HUDEP-2 (cell line): ENCODE data around the gene GRM7.

Source experiments
- DNase-seq, 76 experiments: peaks; one replicate each; lab custom pipeline; 2025; ENCODE audit not compliant: unreplicated experiment in 76 of 76; lab: John Stamatoyannopoulos, UW

Gene GRM7

GRCh38 chr3:6965881-6966280 is 105.0 kb downstream of the GRM7 start:
- no peak for DNase-seq

- no peak for DNase-seq
Measured at GRCh38 chr3:6971933-6972332, 111.0 kb downstream of the GRM7 start.

GRCh38 chr3:6985848-6986247 is 124.9 kb downstream of the GRM7 start:
- no peak for DNase-seq

- no peak for DNase-seq
Measured at GRCh38 chr3:6989608-6990291, 128.8 kb downstream of the GRM7 start.

GRCh38 chr3:6994081-6994668 is 133.3 kb downstream of the GRM7 start:
- no peak for DNase-seq

- DNase-seq, result no peak
Measured at GRCh38 chr3:7000501-7000900, 139.6 kb downstream of the GRM7 start.

- DNase-seq, result no peak
Measured at GRCh38 chr3:7001370-7001769, 140.5 kb downstream of the GRM7 start.

GRCh38 chr3:7015683-7016440 is 154.9 kb downstream of the GRM7 start:
- DNase-seq, result no peak

- no peak for DNase-seq
Measured at GRCh38 chr3:7025581-7026300, 164.8 kb downstream of the GRM7 start.

GRCh38 chr3:7029562-7029961 is 168.6 kb downstream of the GRM7 start:
- DNase-seq, result no peak

GRCh38 chr3:7038394-7038793 is 177.5 kb downstream of the GRM7 start:
- no peak for DNase-seq

GRCh38 chr3:7062714-7063113 is 201.8 kb downstream of the GRM7 start:
- DNase-seq, result no peak

- DNase-seq, result no peak
Measured at GRCh38 chr3:7070461-7070860, 209.5 kb downstream of the GRM7 start.

GRCh38 chr3:7074217-7074616 is 213.3 kb downstream of the GRM7 start:
- no peak for DNase-seq

GRCh38 chr3:7075117-7075516 is 214.2 kb downstream of the GRM7 start:
- no peak for DNase-seq

GRCh38 chr3:7075901-7076300 is 215.0 kb downstream of the GRM7 start:
- no peak for DNase-seq

- DNase-seq, result no peak
Measured at GRCh38 chr3:7082244-7082643, 221.3 kb downstream of the GRM7 start.

- DNase-seq, result no peak
Measured at GRCh38 chr3:7086417-7086816, 225.5 kb downstream of the GRM7 start.

GRCh38 chr3:7095116-7095515 is 234.2 kb downstream of the GRM7 start:
- DNase-seq, result no peak

GRCh38 chr3:7100136-7100535 is 239.2 kb downstream of the GRM7 start:
- DNase-seq, result no peak

GRCh38 chr3:7106635-7107034 is 245.7 kb downstream of the GRM7 start:
- DNase-seq, result no peak
